H1 (cell line): ENCODE results near the gene SAMD4A. TPM values are rescaled to one million over a fixed set of nuclear protein-coding genes. Genes with fewer than 3 reads are reported as not detected.

ENCODE experiments used
- CTCF ChIA-PET: fragments of 300-600 bp; sonication (Branson Sonifier 250); formaldehyde crosslinking; loops from one replicate; lab custom pipeline; 2021; ENCODE audit not compliant: partially characterized antibody; lab: Charles Lee
- POLR2A ChIA-PET: fragments of 300-600 bp; sonication (Branson Sonifier 250); formaldehyde crosslinking; loops from one replicate; lab custom pipeline; 2021; ENCODE audit warnings: inconsistent platforms; ENCODE audit not compliant: partially characterized antibody; lab: Charles Lee
- DNase-seq, 2 experiments: peaks; one replicate each; pipeline versions ENCODE4 v3.0.0 to v3.0.0-alpha.2; 2010 to 2022; ENCODE audit warnings: low spot score in 2 of 2, low read depth in 1 of 2, mixed read lengths in 1 of 2
- FAIRE-seq: peaks from 2 replicates; lab custom pipeline; 2011; peaks lifted over from hg19 to GRCh38; lab: Jason Lieb, UNC
- H2AFZ ChIP-seq: 2 replicates; pipeline ENCODE4 v1.8.1; 2012; ENCODE audit warnings: low read length, inconsistent platforms
- H2AK5ac ChIP-seq: 2 replicates; pipeline ENCODE4 v1.6.1; 2013; ENCODE audit warnings: low read depth, low read length
- H2BK120ac ChIP-seq: replicated peaks from 2 replicates; pipeline ENCODE3; 2013; ENCODE audit warnings: low read depth, low read length, inconsistent platforms
- H2BK12ac ChIP-seq: 2 replicates; pipeline ENCODE4 v1.6.1; 2013; ENCODE audit warnings: low read depth, low read length
- H2BK15ac ChIP-seq: 2 replicates; pipeline ENCODE4 v1.6.1; 2013; ENCODE audit warnings: low read length
- H2BK20ac ChIP-seq: 2 replicates; pipeline ENCODE4 v1.6.1; 2013; ENCODE audit warnings: low read length
- H2BK5ac ChIP-seq: 2 replicates; pipeline ENCODE4 v1.6.1; 2013; ENCODE audit warnings: low read depth, low read length
- H3K14ac ChIP-seq: 2 replicates; pipeline ENCODE4 v1.6.1; 2013; ENCODE audit warnings: inconsistent platforms; ENCODE audit not compliant: insufficient read length
- H3K18ac ChIP-seq: 2 replicates; pipeline ENCODE4 v1.6.1; 2013; ENCODE audit warnings: low read length; ENCODE audit errors: extremely low read depth
- H3K23ac ChIP-seq: 2 replicates; pipeline ENCODE4 v1.6.1; 2013; ENCODE audit warnings: inconsistent platforms; ENCODE audit not compliant: insufficient read length
- H3K23me2 ChIP-seq: 2 replicates; pipeline ENCODE4 v1.6.1; 2013; ENCODE audit warnings: low read depth, low read length
- H3K27ac ChIP-seq: 2 replicates; pipeline ENCODE4 v1.6.1; 2011; ENCODE audit warnings: low read depth, low read length, inconsistent platforms
- H3K27me3 ChIP-seq, 4 experiments: replicated peaks in 1 of 4; 1 replicate in 1 of 4; 2 replicates in 3 of 4; pipeline versions ENCODE4 v1.6.1 to v1.8.1; 2011 to 2013; ENCODE audit warnings: low read length in 3 of 4, mild to moderate bottlenecking in 3 of 4, inconsistent platforms in 2 of 4, mixed read lengths in 2 of 4, moderate library complexity in 1 of 4; ENCODE audit not compliant: control insufficient read depth in 3 of 4, insufficient read depth in 3 of 4; ENCODE audit errors: extremely low read depth in 1 of 4
- H3K36me3 ChIP-seq, 4 experiments: 2 replicates each; pipeline versions ENCODE4 v1.6.1 to v1.8.1; 2011 to 2013; ENCODE audit warnings: mild to moderate bottlenecking in 4 of 4, low read length in 3 of 4, moderate library complexity in 2 of 4, control low read depth in 1 of 4, inconsistent platforms in 1 of 4; ENCODE audit not compliant: insufficient read depth in 4 of 4, control insufficient read depth in 2 of 4
- H3K4ac ChIP-seq: replicated peaks from 2 replicates; pipeline ENCODE3; 2013; ENCODE audit warnings: low read length, low read depth, mixed read lengths, inconsistent platforms; ENCODE audit not compliant: insufficient read length
- H3K4me1 ChIP-seq, 4 experiments: replicated peaks in 1 of 4; 1 replicate in 1 of 4; 2 replicates in 3 of 4; pipeline versions ENCODE4 v1.6.1 to v1.8.1; 2011 to 2013; ENCODE audit warnings: low read length in 3 of 4, inconsistent platforms in 2 of 4, mixed read lengths in 1 of 4; ENCODE audit not compliant: insufficient read depth in 4 of 4, control insufficient read depth in 3 of 4
- H3K4me2 ChIP-seq, 2 experiments: 2 replicates each; pipeline versions ENCODE4 v1.6.1 to v1.8.1; 2011 to 2013; ENCODE audit warnings: low read depth in 2 of 2, low read length in 2 of 2, control low read depth in 1 of 2, inconsistent platforms in 1 of 2, mild to moderate bottlenecking in 1 of 2; ENCODE audit not compliant: insufficient read depth in 1 of 2
- H3K4me3 ChIP-seq, 4 experiments: fragments of 200-600, 300-600 bp in 1 of 4; sonication (generic), shearing (Covaris generic), sonication (Bioruptor Twin) in 1 of 4; 2 replicates each; pipeline versions ENCODE4 v1.5.1 to v1.8.1; 2011 to 2016; ENCODE audit warnings: low read length in 4 of 4, low read depth in 3 of 4, control low read depth in 2 of 4, inconsistent platforms in 2 of 4, mild to moderate bottlenecking in 2 of 4, mixed read lengths in 1 of 4, moderate library complexity in 1 of 4; ENCODE audit not compliant: insufficient read depth in 2 of 4; ENCODE audit errors: extremely low read depth in 1 of 4
- H3K56ac ChIP-seq: replicated peaks from 2 replicates; pipeline ENCODE3; 2013; ENCODE audit warnings: low read depth, mild to moderate bottlenecking, mixed read lengths, low read length, inconsistent platforms; ENCODE audit not compliant: insufficient read length
- H3K79me1 ChIP-seq: 2 replicates; pipeline ENCODE4 v1.6.1; 2013; ENCODE audit warnings: low read depth, low read length, control low read depth
- H3K79me2 ChIP-seq, 2 experiments: 2 replicates each; pipeline versions ENCODE4 v1.6.1 to v1.8.1; 2012 to 2013; ENCODE audit warnings: low read length in 2 of 2, mild to moderate bottlenecking in 2 of 2, inconsistent platforms in 1 of 2; ENCODE audit not compliant: insufficient read depth in 2 of 2, control insufficient read depth in 1 of 2
- H3K9ac ChIP-seq, 4 experiments: replicated peaks in 1 of 4; 1 replicate in 1 of 4; 2 replicates in 3 of 4; pipeline versions ENCODE4 v1.6.1 to v1.8.1; 2011 to 2013; ENCODE audit warnings: low read depth in 3 of 4, low read length in 3 of 4, control low read depth in 2 of 4, mild to moderate bottlenecking in 2 of 4, moderate library complexity in 2 of 4, inconsistent platforms in 1 of 4; ENCODE audit errors: extremely low read depth in 1 of 4
- H3K9me3 ChIP-seq, 2 experiments: 2 replicates each; pipeline versions ENCODE4 v1.6.1 to v1.8.1; 2012 to 2013; ENCODE audit warnings: mild to moderate bottlenecking in 2 of 2, moderate library complexity in 2 of 2, control low read depth in 1 of 2, inconsistent platforms in 1 of 2, low read depth in 1 of 2, low read length in 1 of 2, mixed read lengths in 1 of 2; ENCODE audit not compliant: insufficient read depth in 2 of 2
- H4K20me1 ChIP-seq, 2 experiments: replicated peaks in 1 of 2; 2 replicates each; pipeline versions ENCODE3 to v1.8.1; 2011 to 2013; ENCODE audit warnings: inconsistent platforms in 2 of 2, low read length in 2 of 2, mild to moderate bottlenecking in 1 of 2; ENCODE audit not compliant: insufficient read depth in 2 of 2, control insufficient read depth in 1 of 2
- H4K5ac ChIP-seq: 2 replicates; pipeline ENCODE4 v1.6.1; 2013; ENCODE audit warnings: low read length, low read depth, mixed read lengths, inconsistent platforms; ENCODE audit not compliant: insufficient read length
- H4K8ac ChIP-seq: 2 replicates; pipeline ENCODE4 v1.8.0; 2013; ENCODE audit warnings: mild to moderate bottlenecking, moderate library complexity, low read length, inconsistent platforms; ENCODE audit not compliant: insufficient read depth; ENCODE audit errors: extremely low read depth
- H4K91ac ChIP-seq: replicated peaks from 2 replicates; pipeline ENCODE3; 2013; ENCODE audit warnings: low read length, mixed read lengths, inconsistent platforms; ENCODE audit not compliant: insufficient read length
- ATF3 ChIP-seq: IDR thresholded peaks from 2 replicates; pipeline ENCODE4 v1.6.1; 2011; ENCODE audit warnings: low read depth, mild to moderate bottlenecking, low read length; ENCODE audit not compliant: insufficient read depth
- KDM5A ChIP-seq: fragments of 200-600 bp; IDR thresholded peaks from 2 replicates; pipeline ENCODE4 v1.7.1; 2012; ENCODE audit warnings: mild to moderate bottlenecking, low read length, inconsistent platforms, mixed read lengths
- POU5F1 ChIP-seq: IDR thresholded peaks from 2 replicates; pipeline ENCODE4 v1.6.1; 2011; ENCODE audit warnings: low read depth, mild to moderate bottlenecking, low read length, moderate library complexity
- RBBP5 ChIP-seq: IDR thresholded peaks from 2 replicates; pipeline ENCODE4 v1.7.1; 2012; ENCODE audit warnings: low read depth, mild to moderate bottlenecking, inconsistent platforms, low read length, moderate library complexity, borderline replicate concordance
- SAP30 ChIP-seq: fragments of 300-600 bp; sonication (generic); IDR thresholded peaks from 2 replicates; pipeline ENCODE4 v1.7.1; 2012; ENCODE audit warnings: low read length, moderate library complexity, mild to moderate bottlenecking, inconsistent platforms; ENCODE audit not compliant: insufficient read depth, insufficient replicate concordance
- SP4 ChIP-seq: IDR thresholded peaks from 2 replicates; pipeline ENCODE4 v1.6.1; 2012; ENCODE audit warnings: low read length, inconsistent platforms
- TCF12 ChIP-seq: IDR thresholded peaks from 2 replicates; pipeline ENCODE4 v1.6.1; 2011; ENCODE audit warnings: low read depth, mild to moderate bottlenecking, low read length
- TEAD4 ChIP-seq: IDR thresholded peaks from 2 replicates; pipeline ENCODE4 v1.6.1; 2012; ENCODE audit warnings: low read depth, low read length, inconsistent platforms, mixed read lengths
- YY1 ChIP-seq: IDR thresholded peaks from 2 replicates; pipeline ENCODE4 v1.6.1; 2011; ENCODE audit warnings: low read depth, mild to moderate bottlenecking, low read length
- WGBS, 2 experiments: shearing (Covaris generic) in 1 of 2; methylation state at CpG; one replicate each; pipeline versions ENCODE4 v1.1.6 to v1.1.7; 2013 to 2015; ENCODE audit warnings: low lambda C conversion rate in 2 of 2, mixed read lengths in 2 of 2, inconsistent platforms in 1 of 2, low coverage in 1 of 2, missing lambda C conversion rate in 1 of 2; ENCODE audit not compliant: insufficient replicate concordance in 2 of 2, insufficient coverage in 1 of 2, insufficient read length in 1 of 2; ENCODE audit errors: extremely low coverage in 1 of 2, missing lambda C conversion rate in 1 of 2; 5-methylcytosine and 5-hydroxymethylcytosine counted together
- polyA plus RNA-seq, 7 experiments: library from polyadenylated mRNA; depleted of rRNA in 3 of 7; stranded (reverse) in 5 of 7; unstranded in 2 of 7; fragments of >200 nt in 5 of 7; fragments of 200-250 nt in 2 of 7; gene quantifications; 1 replicate in 5 of 7; 2 replicates in 1 of 7; 4 replicates in 1 of 7; pipeline versions ENCODE4 v1.2.1 to v1.2.3, GENCODE V29; 2011 to 2013; ENCODE audit warnings: missing spikeins in 2 of 7, mixed read lengths in 2 of 7
- total RNA-seq: library from RNA; stranded (reverse); fragmentation: NEBNext Ultra II Directional; extraction: Animal tissue kit (Norgen Biotek cat#: 25700); gene quantifications from 2 replicates; pipeline ENCODE4 v1.2.1, GENCODE V29; 2021

The SAMD4A gene
- total and polyA plus RNA-seq, 2 of the 8 experiments (the other 6 are each of a cell fraction or from before 2014, with no cell fraction given): 2.4 to 12.3 TPM

- Histone ChIP-seq H3K4me1 (no peaks in the 10 kb centered on the region), H2BK12ac (no peak overlapping the region), H3K79me1 (no peaks in the 10 kb centered on the region; the same call in none of the 2 replicates), H3K14ac (no peak overlapping the region), H2BK5ac (no peak overlapping the region; the same call in 1 of the 2 replicates), H3K4ac (no peak overlapping the region), H4K91ac (no peak overlapping the region), H3K9ac (no peak overlapping the region), H2BK20ac (no peak overlapping the region), H2BK120ac (no peak overlapping the region), H2AK5ac (no peak overlapping the region), H2AFZ (no peak overlapping the region), H3K23ac (no peak overlapping the region), H3K56ac (no peak overlapping the region), H2BK15ac (no peak overlapping the region), H3K18ac (no peak overlapping the region), H3K23me2 (no peaks in the 10 kb centered on the region), H4K8ac (no peak overlapping the region), H3K27me3 (no peaks in the 10 kb centered on the region), H3K79me2 (peaks cover 0 to 21% of the 10 kb centered on the region in 2 experiments; a peak in 3 of 4 replicates), H3K4me3 (no peak overlapping the region), H3K36me3 (no peaks in the 10 kb centered on the region), H4K20me1 (peaks cover 0 to 3% of the 10 kb centered on the region in 2 experiments), H3K27ac (no peak overlapping the region), H3K9me3 (no peaks in the 10 kb centered on the region), H4K5ac (no peak overlapping the region), H3K4me2 (no peak overlapping the region)
- POLR2A ChIA-PET: interaction anchor here (1.0 to 1.5 kb wide), 3 partner anchors 9 to 22 kb away, joined by 4 read pairs; no protein-coding TSS in a partner anchor
- CTCF ChIA-PET: interaction anchor here (0.7 to 10.0 kb wide), 8 partner anchors 65 to 227 kb away, joined by 3 to 108 read pairs (median 5); no protein-coding TSS in a partner anchor
- FAIRE-seq (no peak), DNase-seq (no peak)
- WGBS, 2 experiments: 87% methylated on average over 3 of the region's 3 CpGs; no CpG with 5 or more reads in 1 of the 2 experiments
- TF ChIP-seq RBBP5 (no peak), TCF12 (no peak), KDM5A (no peak), ATF3 (no peak), SP4 (no peak), SAP30 (no peak), TEAD4 (no peak), POU5F1 (no peak), YY1 (no peak)
Observed at GRCh38 chr14:54577977-54578376, 11.0 kb downstream of the SAMD4A start.
